HG02571 (cell line): ENCODE measurements around the gene MIR17HG.

ENCODE experiments used
- ATAC-seq: cut with Tn5 transposase; IDR thresholded peaks from one replicate; pipeline ENCODE4 v1.9.1; 2021; ENCODE audit warnings: mild to moderate bottlenecking, moderate library complexity; ENCODE audit not compliant: unreplicated experiment

Gene MIR17HG

DNA sequence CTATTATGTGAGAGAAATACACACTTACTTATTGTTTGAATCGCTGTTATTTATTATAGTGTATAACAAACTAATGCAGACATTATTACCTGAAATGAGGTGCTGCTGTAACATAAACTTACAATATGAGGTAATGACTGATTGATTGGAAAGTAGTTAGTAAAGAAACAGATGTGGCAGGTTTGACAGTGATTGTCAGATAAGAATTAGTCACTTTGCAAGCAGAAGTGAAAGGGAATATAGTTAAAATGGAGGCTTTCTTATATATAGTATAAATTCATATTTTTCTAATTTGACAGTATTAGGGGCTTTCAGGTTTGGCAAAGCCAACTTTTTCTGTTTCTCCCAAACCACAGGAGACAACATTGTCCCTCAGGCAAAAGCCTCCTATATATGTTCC lies 20.6 kb downstream of the MIR17HG start:
- no peak for ATAC-seq

DNA sequence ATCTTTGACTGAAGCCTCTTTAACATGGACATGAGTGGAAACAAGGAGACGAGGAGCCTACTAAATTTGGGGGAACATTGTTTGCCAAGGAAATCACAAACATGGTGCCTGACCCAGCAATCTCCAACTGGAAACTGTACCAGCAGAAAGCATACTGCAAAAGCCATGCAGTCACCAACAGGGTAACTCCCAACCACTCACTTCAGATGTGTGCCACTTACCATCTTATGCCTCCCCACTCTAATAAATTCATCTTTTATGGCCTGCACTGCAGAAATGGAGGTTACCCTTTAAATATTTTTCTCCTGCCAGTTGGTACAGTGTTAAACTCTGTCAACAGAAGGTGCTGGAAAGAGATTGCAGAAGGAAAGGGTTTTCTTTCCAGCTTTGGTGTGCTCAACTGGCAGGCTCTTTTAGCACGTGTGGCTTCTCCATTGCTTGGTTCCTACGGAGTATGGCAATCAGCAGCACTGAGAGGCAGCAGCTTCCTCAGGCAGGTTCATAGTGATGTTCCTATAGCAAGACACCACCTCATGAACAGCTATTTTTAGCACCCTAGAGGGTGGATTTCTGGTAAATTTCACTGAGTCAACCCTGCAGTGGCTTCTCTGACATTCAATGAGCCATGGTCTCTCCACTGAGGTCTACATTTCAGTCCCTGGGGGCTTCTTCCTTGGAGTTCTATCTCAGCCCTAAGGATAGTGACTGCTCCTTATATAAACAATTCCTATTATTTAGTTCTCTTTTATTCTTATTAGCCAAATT lies 21.4 kb downstream of the MIR17HG start:
- no peak for ATAC-seq

DNA sequence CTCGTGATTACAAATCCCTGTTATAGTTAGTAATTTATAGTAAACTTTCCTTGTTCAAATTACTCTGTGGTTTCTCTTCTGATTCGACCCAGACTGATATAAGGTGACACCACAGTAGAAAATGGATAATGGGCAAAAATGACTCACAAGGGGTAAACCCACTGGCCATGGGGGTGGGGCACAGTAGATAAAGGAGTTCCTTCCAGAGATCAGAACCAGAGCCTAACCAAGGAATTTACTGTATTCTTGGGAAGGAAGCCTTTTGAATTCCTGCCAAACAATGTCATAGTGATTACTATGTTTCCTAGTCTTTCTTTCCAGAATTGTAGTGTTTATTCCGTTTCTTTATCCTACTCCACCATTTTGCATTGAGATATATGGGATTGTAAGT lies 21.9 kb downstream of the MIR17HG start:
- no peak for ATAC-seq

DNA sequence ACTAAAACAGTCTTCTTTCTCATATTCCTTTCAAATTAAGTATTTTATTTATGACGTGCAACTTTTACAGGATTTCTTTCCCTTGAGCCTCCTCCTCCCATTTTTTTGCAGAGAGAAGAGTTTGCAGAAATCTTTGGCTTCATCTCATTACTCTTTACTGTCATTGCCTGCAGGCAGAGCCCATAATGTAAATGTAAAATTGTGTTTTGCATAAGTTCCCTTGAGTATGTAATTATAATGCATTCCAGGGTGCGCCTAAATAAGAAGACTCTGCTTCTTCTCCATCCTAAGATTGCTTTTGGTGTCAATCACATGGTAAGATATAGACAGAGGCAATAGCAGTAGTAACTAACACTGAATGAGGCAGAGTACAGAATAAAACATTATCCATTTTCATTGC lies 23.0 kb downstream of the MIR17HG start:
- no peak for ATAC-seq

DNA sequence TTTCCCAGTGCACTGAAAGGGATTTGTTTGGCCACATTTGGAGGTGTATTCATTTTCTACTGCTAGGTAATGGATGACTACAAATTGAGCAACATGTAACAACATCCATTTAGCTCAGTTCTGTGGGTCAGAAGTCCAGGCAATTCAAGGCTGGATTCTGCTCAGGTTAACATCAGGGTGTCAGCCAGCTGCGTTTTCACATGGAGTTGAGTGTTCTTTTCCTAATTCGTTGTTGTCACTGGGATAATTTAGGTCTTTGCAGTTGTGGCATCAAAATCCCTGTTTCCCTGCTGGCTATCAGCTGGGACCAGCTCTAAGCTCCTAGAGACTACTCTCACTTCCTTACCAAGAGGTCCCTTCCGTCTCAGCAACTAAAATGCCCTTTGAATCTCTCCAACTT lies 25.4 kb downstream of the MIR17HG start:
- no peak for ATAC-seq

DNA sequence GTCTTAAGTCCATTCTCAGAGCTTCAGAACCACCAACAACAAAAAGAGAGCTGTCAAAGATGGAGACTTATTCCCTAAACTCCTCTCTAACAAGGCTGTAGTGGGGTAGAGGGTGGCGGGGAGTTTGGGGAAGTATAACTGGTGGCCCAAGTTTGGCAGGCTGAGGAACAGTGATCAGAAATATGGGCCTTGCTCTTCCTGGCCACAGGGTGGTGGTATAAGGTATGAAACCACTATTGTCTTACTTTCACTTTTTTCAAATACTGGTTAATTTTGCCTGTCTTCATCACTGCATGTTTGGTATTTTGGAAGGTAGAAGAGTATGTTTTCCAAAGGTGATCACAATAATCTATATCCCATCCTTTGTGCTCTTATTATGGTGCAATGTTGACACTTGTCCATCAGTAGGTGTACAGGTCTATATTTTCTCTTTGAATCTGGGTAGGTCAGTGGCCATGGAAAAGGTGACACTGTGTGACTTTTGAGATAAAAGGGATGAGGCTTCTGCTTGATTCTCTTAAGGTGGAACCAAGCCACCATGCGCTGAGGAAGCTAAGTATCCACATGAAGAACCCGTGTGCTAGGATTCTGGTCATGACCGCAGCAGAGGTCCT lies 27.7 kb downstream of the MIR17HG start:
- peak; percentile 91 for ATAC-seq

DNA sequence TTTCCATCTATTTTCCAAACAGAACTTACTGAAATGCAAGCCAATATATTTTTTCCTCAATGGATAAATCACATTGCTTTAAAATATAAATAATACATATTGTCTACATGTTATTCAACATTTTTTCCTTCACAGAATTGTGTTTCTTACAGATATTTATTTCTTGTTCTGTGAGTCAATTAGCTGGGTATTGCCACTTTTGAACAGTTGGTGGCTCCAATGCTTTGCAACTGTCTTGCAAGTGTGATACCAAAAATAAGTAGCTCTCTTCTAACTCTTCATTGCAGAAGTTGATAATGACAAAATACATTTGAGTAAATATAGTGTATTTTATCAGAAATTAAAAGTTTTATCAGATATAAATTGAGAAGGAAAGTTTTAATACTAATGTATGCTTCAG lies 33.9 kb downstream of the MIR17HG start:
- no peak for ATAC-seq

DNA sequence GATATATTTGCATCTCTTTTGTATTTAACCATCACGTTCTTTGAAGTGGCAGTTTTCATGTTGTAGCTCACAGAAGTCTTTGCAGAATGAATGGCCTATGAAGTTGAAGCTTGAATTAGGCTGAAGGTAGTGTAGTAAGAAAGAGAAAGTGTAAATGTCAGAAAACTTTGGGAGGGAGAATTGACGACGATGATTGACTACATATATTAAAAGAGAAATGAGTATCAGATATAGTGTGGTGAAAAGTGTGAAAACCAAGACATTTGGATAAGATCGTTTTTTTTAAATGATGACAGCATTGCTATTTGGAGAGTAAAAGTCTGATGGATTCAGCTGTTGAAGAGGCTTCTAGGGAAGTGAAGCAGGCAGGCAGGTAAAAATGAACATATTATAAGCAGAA lies 36.3 kb downstream of the MIR17HG start:
- ATAC-seq, result no peak

DNA sequence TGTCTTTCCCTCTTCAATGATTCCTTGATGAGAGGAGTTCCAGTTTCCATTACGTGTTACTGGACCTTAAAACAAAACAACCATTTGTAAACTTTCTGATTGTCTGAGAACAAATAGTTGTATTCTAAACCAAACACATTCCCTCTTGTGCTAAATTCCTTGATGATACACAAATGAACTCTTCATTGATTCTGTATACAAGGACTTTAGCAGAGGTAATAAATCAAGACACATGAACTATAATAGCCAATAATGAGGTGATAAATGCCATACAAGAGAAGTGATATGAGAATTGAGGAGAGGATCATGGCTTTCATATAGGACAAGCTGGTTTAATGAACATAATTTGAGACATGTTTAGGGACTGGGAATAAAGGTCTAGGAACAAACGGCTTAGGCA lies 37.4 kb downstream of the MIR17HG start:
- ATAC-seq, result no peak

DNA sequence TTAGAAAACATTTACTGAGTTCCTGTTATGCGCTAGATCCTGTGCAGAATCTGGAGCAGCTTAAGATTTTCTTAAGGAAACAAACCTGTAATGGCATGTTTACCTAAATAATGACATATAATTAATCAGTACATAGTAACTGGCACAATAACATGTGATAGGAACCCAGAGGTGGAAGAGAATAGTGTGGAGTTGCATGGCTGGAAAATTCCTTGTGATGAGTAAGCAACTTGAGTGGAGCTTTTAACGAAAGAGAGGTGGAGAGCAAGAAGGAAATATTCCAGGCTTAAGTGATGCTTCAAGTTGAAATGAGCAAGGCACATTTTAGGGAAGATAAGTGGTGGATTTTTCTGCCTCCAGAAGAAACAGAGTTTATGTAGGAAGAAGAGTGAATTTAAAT lies 41.7 kb downstream of the MIR17HG start:
- no peak for ATAC-seq

DNA sequence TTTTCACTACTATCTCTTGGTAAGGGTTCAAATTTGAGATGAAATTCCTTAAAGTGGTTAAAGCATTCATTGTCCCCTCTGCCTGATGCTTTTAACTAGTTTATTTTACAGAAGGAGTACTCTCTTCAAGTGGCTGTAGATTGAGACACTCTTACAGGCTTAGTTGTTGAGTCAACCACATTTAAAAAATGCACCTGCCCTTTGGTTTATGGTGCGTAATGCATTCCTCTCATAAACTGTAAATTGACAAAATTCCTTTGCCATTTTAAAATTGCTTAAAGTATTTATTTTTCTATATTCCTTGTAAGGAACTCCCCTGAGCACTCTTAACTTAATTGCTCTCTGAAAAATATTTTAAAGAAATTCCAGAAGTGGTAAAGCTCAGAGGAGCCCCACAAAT lies 50.1 kb downstream of the MIR17HG start:
- ATAC-seq, result no peak

DNA sequence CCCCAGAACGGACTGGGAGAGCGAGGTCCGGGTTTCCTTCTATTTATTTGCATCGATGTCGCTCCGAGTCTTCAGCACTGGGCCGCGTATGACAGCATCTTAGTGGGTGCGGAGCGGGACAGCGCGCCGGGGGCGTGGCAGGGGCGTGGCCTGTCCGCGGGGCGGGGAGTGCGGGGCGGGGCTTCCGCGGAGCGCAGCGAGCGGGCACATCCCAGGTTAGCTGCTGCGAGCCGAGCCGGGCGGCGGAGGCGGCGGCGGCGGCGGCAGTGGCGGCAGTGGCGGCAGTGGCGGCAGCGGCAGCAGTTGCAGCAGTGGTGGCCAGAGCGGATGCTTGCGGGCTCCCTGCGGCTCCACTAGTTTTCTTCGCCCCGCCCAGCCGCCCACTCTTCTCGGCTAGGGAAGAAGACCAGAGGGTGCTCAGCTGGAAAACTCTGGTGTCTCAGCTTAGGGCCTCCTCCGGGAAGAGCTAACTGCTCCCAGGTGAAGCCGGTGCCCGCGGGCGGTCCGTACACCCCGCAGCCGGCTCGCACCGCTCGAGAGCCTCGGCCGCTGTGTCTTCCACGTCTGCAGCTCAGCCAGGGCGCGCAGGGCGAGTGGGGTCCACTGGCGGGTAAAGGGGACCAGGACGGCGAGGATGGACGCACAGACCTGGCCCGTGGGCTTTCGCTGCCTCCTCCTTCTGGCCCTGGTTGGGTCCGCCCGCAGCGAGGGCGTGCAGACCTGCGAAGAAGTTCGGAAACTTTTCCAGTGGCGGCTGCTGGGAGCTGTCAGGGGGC lies 51.1 kb downstream of the MIR17HG start, which contains the start of gene GPC5:
Gene GPC5 (plus strand): TSS at position 209 of the 776 bp plus-strand sequence.
- peak; percentile 96 for ATAC-seq

DNA sequence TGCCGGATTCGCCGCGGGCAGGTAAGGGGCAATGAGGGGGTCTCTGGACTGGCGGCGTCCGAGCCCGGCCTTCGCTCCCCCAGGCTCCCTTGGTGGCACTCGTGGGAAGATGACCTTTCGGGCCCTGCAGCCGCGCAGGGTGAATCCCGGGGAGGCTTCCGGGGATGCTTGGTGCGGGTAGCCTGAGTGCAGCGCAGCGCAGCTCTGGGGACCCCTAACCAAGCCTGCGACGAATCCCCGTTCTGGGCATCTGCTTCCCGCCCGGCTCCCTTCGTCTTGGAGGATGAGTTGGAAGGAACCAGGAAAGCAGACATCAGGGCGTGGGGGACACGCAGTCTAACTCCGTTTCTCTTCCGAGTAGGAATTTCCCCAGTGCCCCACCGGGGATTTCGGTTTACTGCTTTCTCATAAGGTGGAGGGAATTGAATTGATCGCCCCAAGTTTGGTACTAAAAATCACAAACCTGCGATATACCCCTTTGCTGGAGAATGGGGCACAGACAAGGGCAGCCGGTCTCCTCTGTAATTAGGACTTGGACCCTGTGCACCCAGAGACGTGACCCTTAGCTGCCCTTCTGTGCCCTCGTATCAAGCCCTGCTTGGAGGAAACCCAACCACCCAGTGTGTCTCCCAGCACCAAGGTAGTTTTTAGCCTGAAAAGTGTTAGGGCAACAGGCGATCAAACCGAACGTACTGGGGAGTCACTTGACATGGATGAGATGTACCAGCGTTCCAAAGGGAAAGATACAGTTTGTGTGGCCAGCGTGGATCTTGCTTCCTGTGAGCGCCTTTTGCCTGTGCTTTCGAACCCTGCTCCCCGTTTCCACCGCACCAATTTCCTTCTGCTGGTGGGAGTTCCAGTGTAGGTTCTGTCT lies 51.9 kb downstream of the MIR17HG start:
- ATAC-seq, result peak; percentile 12

DNA sequence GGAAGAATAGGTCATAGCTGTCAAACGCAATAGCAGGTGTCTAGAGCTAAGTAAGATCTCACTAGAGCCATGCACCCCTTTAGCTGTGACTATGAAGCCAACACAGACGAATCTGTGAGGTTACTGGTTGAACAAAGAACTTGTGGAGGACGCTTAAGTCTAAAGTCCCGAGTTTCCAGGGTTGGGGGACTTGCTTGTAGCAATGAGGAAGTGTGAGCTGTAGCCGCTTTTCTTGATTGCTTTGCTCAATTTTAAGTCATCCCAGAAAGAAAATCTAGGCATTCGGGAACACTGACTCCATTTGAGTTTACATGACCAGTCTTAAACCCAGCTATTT lies 52.5 kb downstream of the MIR17HG start:
- ATAC-seq, result no peak

DNA sequence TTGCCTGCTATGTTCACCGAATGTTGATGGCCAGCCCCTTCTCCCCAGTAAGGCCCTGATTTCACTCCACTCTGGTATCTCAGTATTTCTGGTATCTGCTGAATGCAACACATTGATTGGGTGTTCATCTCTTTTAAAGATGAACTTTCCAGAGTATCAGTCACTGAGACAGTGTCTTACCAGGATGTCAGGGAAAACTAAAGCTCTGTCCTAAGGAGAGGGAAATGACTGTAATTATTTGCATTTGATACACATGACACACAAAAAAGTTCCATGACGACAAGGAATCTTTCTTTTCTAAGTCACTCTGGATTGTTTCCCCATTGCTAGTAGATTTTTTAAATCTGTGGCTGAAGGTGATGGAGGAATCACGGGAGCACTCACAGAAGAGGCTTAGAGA lies 53.2 kb downstream of the MIR17HG start:
- ATAC-seq, result no peak

DNA sequence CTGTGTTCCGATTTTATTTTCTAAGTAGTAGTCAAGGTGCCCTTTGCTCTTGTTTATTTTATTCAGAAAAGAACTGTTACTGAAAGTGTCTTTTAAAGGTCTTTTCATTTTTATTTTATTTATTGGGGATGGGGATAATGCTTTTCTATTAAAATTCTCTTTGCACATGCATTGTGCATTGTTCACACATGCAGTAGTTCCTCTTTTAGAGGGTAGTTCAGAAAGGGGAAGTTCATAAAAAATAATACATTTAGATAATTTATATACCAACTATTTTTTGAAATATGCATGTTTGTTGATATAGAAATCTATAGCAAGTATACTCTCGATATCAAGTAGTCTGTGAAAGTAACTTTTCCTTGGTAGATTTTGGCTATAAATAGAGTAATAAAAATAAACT lies 54.4 kb downstream of the MIR17HG start:
- ATAC-seq, result no peak
